ENCODE results near the gene RPH3AL.

Gene RPH3AL

DNA sequence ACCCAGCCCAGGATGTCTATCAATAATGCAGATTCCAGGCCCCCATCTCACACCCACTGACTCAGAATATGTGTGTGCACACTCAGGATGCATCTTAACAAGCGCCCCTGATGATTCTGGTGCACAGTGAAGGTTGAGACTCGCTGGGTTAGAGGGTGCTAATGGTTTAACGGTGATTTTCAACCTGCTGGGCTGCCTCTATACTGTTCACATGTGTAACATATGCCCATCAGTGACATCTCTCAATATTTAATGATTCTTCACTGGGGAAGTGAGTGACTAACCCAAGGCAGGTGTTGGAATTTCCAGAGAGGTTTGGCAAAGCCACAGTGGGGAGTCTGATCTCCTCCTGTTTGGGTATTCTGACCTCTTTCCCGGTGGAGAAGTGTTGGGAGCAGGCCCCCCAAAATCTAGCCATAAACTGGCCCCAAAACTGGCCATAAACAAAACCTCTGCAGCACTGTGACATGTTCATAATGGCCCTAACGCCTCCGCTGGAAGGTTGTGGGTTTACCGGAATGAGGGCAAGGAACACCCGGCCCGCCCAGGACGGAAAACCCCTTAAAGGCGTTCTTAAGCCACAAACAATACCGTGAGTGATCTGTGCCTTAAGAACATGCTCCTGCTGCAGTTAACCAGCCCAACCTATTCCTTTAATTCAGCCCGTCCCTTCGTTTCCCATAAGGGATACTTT is 167.0 kb downstream of the RPH3AL start:
- TF ChIP-seq, protein P1, sequence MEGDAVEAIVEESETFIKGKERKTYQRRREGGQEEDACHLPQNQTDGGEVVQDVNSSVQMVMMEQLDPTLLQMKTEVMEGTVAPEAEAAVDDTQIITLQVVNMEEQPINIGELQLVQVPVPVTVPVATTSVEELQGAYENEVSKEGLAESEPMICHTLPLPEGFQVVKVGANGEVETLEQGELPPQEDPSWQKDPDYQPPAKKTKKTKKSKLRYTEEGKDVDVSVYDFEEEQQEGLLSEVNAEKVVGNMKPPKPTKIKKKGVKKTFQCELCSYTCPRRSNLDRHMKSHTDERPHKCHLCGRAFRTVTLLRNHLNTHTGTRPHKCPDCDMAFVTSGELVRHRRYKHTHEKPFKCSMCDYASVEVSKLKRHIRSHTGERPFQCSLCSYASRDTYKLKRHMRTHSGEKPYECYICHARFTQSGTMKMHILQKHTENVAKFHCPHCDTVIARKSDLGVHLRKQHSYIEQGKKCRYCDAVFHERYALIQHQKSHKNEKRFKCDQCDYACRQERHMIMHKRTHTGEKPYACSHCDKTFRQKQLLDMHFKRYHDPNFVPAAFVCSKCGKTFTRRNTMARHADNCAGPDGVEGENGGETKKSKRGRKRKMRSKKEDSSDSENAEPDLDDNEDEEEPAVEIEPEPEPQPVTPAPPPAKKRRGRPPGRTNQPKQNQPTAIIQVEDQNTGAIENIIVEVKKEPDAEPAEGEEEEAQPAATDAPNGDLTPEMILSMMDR (IDR thresholded peaks at IDR 0.05; ENCODE audit: unreplicated experiment in 3 of 3), result no peak

DNA sequence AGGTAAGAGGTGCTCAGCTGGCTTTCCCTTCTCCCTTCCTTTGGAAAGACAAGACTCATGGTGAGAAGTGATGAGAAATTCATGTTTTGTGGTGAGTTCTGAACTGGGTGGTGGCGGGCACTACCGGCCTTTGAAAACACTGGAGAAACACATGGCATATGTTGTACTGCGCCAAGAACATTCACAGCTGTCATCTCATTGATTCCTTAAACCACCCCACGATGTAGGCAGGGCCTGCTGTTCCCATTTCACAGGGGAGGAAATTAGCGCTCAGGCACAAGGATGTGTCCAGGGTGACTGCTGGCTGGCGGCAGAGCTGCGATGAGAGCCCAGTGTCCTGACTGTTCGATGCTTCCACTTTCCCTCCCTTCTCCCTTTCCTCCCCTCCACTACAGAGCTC is 169.6 kb downstream of the RPH3AL start:
- H3K9me3 Mint-ChIP-seq, result no peaks in the 10 kb centered on the region
- no peaks in the 10 kb centered on the region for H3K36me3 Mint-ChIP-seq (ENCODE audit: low read depth)
- H3K27me3 Mint-ChIP-seq (ENCODE audit: low read depth), result peaks cover 50% of the 10 kb centered on the region
- TF ChIP-seq, protein P1 (IDR thresholded peaks at IDR 0.05; ENCODE audit: unreplicated experiment in 3 of 3), result no peak
- peak overlapping the region; percentile 52 to 62 (median 54) for H3K4me3 Mint-ChIP-seq
- no peak overlapping the region for H3K27ac Mint-ChIP-seq
- H3K4me1 Mint-ChIP-seq, result peaks cover 19% of the 10 kb centered on the region

More for the DNA sequence above, 167.0 kb downstream of the RPH3AL start:
- peak overlapping the region in 1 of 3 experiments; percentile 20 for H3K4me3 Mint-ChIP-seq
- peaks cover 54% of the 10 kb centered on the region for H3K27me3 Mint-ChIP-seq (ENCODE audit: low read depth)
- no peaks in the 10 kb centered on the region for H3K9me3 Mint-ChIP-seq
- peaks cover 11% of the 10 kb centered on the region for H3K4me1 Mint-ChIP-seq
- H3K36me3 Mint-ChIP-seq (ENCODE audit: low read depth), result no peaks in the 10 kb centered on the region
- H3K27ac Mint-ChIP-seq, result no peak overlapping the region

DNA sequence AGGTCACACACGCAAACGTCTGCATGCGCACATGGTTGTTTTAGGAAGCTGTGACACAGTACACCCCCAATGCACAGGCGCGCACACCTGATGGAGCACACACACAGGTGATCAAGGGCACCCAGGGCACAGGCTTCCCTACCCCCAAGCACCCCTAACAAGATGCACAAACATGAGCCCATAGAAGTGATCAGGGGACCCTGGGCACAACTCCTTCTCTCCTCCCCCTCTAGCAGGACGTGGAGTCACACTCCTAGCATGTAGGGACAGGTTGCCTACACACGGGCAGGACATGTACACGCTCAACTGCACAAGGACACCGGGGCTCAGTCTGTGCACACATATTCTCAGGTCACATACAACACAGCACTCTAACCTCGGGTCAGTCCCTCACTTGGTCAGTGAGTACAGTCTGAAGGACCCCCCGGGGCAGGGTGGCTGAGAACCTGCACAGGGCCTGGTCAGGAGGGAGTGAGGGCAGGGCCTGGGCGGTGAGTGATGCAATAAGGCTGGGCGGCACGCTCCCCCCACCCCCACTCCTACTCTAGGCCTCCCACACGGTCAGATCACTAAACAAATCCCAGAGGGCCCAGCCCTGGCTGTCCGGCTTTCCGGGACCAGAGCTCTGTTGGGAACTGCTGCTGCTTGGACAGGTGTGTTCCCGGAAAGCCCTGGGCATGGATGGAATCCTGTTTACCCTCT is 170.4 kb downstream of the RPH3AL start:
- H3K4me3 Mint-ChIP-seq, result peak overlapping the region; percentile 79 to 86 (median 86)
- H3K27ac Mint-ChIP-seq, result peak overlapping the region in 2 of 3 experiments; percentile 65 to 81

DNA sequence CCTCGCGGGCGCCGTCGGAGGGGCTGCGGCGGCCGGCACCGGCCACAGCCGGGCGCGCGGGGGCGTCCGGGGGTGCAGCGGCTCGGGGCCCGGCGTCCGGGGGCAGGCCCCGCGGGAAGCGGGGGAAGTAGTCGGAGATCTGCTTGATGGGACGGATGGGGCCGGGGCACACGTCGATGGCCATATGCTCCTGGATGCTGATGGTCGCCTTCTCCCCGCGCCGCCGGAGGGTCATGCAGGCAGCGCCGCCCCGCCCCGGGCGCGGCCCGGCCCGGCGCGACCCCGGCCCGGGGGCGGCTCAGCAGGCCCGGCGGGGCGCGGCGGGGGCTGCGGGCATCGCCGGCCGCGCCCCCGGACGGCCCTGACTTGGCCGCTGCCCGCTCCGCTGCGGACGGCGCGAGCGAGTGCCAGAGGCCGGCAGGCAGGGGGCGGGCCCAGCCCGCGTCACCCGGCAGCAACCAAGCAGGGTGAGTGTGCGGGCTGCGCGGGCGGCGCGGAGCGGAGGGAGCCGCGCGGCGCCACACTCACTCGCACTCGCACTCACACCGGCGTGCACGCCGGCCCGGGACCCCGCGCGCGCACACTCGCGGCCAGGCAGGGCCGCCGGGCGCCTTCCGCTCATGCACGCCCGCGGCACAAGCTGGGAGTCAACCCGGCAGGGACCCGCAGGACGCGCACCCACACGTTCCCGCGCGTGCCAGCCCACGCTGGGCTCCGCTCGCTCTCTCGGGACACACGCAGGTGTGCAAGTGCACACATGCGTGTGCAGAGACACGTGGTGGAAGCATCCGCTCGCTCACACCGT is 171.2 kb downstream of the RPH3AL start, which contains the start of gene DOC2B:
Gene DOC2B (minus strand): TSS at position 406 of the 805 bp plus-strand sequence. CDS start 171 bp downstream, at position 235.
- TF ChIP-seq, protein P1 (IDR thresholded peaks at IDR 0.05; ENCODE audit: unreplicated experiment in 3 of 3), result no peak
- H3K9me3 Mint-ChIP-seq, result no peaks in the 10 kb centered on the region
- H3K36me3 Mint-ChIP-seq (ENCODE audit: low read depth), result no peaks in the 10 kb centered on the region
- H3K27ac Mint-ChIP-seq, result peak within 1 kb of the TSS in 2 of 3 experiments; percentile 65 to 81
- H3K4me1 Mint-ChIP-seq, result peaks cover 22% of the 10 kb centered on the region
- H3K27me3 Mint-ChIP-seq (ENCODE audit: low read depth), result peaks cover 44% of the 10 kb centered on the region
- peak within 1 kb of the TSS; percentile 79 to 86 (median 86) for H3K4me3 Mint-ChIP-seq

More for the DNA sequence above, 170.4 kb downstream of the RPH3AL start:
- Mint-ChIP-seq H3K27me3 (ENCODE audit: low read depth) (peaks cover 50% of the 10 kb centered on the region), H3K36me3 (ENCODE audit: low read depth) (no peaks in the 10 kb centered on the region), H3K4me1 (peaks cover 22% of the 10 kb centered on the region), H3K9me3 (no peaks in the 10 kb centered on the region)
- TF ChIP-seq, protein P1 (IDR thresholded peaks at IDR 0.05; ENCODE audit: unreplicated experiment in 3 of 3), result no peak

DNA sequence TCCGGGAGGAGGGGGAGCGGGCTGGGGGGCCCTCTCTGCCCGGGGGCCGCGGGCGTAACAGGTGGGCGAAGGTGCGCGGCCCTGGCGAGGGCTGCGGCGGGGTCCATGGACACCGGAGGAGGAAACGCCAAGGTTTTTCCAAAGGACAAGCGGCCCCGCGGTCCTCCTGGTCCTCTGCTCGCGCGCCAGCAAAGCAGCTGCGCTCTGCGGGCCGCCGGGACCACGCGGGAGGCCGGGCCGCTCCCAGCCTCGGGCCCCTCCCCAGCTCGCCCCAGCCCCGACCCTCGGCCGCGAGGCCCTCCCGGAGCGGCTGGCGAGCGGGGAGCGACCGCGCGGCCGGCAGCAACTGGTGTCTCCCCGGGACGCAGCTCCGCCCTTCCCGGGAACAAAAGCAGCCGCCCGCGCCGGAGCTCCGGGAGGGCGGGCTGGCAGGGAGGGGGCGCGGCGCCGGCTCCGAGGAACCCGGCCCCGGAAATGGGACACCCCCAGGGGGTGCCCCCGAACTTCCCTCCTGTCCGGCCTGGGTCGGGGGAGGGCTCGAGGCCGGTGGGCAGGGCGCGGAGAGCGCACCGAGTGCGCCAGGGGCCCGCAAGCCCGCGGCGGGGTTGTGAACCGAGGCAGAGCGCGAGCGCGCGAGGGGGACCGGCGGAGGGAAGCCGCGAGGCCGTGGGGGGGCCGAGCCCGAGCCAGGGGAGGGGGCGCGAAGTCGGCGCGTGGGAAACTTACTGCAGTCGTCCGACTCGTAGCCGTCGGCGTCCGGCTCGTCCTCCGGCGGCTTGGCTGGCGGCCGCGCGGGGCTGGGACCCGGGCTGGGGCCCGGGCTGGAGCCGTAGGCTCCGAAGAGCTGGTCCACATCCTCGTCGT is 172.0 kb downstream of the RPH3AL start:
- Mint-ChIP-seq H3K4me1 (peaks cover 22% of the 10 kb centered on the region), H3K9me3 (no peaks in the 10 kb centered on the region), H3K27me3 (ENCODE audit: low read depth) (peaks cover 35% of the 10 kb centered on the region), H3K27ac (no peak overlapping the region), H3K4me3 (peak overlapping the region in 1 of 3 experiments; percentile 29), H3K36me3 (ENCODE audit: low read depth) (no peaks in the 10 kb centered on the region)
- TF ChIP-seq, protein P1 (IDR thresholded peaks at IDR 0.05; ENCODE audit: unreplicated experiment in 3 of 3), result no peak
